Articular chondrocyte of knee joint (primary cell): ENCODE results near the gene COL6A2. TPM values are rescaled to one million over a fixed set of nuclear protein-coding genes. Genes with fewer than 3 reads are reported as not detected.

Experiments used
- small RNA-seq: library from RNA; depleted of rRNA; stranded (forward); fragments of <200 nt; gene quantifications from one replicate; pipeline ENCODE3, GENCODE V24; 2012
- total RNA-seq: library from RNA; depleted of rRNA; stranded (reverse); fragments of >200 nt; gene quantifications from 2 replicates; pipeline ENCODE4 v1.2.3, GENCODE V29; 2012

The COL6A2 gene
- total RNA-seq = 1,072 and 1,206 TPM in 2 replicates

DNA sequence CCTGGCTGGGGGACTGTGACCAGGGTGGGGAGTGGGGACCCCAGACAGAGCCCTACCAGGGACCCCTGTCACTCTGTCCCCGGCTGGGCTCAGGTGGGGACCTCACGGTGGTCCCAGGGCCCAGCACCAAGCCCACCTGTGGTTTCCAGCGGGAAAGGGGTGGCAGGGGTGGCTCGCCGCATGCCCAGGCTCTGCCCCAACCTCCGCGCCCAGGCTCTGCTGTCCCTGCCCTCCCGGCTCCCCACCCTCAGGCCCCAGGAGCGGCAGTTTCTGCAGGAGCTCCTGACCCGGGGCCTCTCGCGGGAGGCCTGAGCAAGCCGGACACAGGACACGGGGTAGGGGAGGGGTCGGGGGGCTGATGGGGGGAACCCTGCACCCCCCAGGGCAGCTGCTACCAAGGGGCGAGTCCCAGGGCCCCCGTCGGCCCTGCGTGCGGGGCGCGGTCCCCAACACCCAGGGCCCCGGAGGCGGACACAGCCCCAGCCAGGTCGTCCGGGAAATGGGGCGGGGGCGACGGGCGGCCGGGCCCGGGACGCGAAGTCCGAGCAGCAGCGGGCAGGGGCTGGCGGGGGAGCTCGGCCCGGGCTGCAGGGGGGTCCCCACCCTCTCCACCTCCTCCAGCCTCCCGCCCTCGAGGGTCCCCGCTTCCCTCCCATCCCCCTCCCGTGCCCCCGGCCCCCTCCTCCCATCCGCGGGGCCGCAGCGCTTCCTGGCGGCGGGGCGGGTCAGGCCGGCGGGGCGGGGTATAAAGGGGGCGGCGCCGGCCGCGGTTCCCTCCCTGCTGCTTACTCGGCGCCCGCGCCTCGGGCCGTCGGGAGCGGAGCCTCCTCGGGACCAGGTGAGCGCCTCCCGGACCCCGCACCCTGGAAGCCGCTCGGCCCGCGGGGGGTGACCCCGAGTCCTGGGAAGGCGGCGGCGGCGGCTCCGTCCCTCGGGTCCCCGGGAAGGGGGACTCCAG is at the start of gene COL6A2:
Gene COL6A2, plus strand, starts transcription at position 777 of the 958 bp plus-strand sequence.

GRCh38 chr21:46155514-46156377 is 57.8 kb downstream of the COL6A2 start, which contains the start of gene FTCD:
FTCD (minus strand) TSS chr21:46155579; CDS start chr21:46155523, 56 bp downstream.

Small RNA genes lying within 50 kb of the gene (small RNA-seq; reads per million reads assigned to genes)
- gene PSMA6P3 = not detected

Other genes with a start within 250 kb of the COL6A2 start
- gene COL6A1, start 116.3 kb upstream of the COL6A2 start, total RNA-seq = 1,285 and 1,468 TPM in 2 replicates
- gene FTCD, start 57.5 kb downstream of the COL6A2 start, total RNA-seq = 0.11 TPM in 1 of 2 replicates, not detected in the other
- gene SPATC1L, start 86.3 kb downstream of the COL6A2 start, total RNA-seq = 2.4 and 4.7 TPM in 2 replicates
- gene LSS, start 130.7 kb downstream of the COL6A2 start, total RNA-seq = 53.6 and 59.7 TPM in 2 replicates
- 71.5 and 72.8 TPM in 2 replicates for gene MCM3AP, start 187.5 kb downstream of the COL6A2 start, total RNA-seq
- 14.8 and 18.8 TPM in 2 replicates for gene YBEY, start 188.2 kb downstream of the COL6A2 start, total RNA-seq
- gene C21orf58, start 225.8 kb downstream of the COL6A2 start, total RNA-seq = 2.9 and 3.8 TPM in 2 replicates
- 22.7 and 29.5 TPM in 2 replicates for gene PCNT, start 226.0 kb downstream of the COL6A2 start, total RNA-seq